Astrocyte of the cerebellum (primary cell): Measurements from ENCODE around the gene CENPP.

Experiments used
- DNase-seq: peaks from one replicate; pipeline ENCODE4 v3.0.0-alpha.2; 2011; ENCODE audit warnings: low read depth
- H3K4me3 ChIP-seq: 2 replicates; pipeline ENCODE4 v1.5.1; 2011; ENCODE audit warnings: mild to moderate bottlenecking, low read depth, low read length, moderate library complexity
- in situ Hi-C: cut with HindIII; loops from 2 replicates; pipeline ENCODE4 v1.10.0; 2017; ENCODE audit warnings: low sequenced_read_pairs
- TF ChIP-seq, protein P1 (sequence below): IDR thresholded peaks from 2 replicates; pipeline ENCODE4 v1.5.1; 2012; ENCODE audit warnings: low read length, low read depth, moderate library complexity, mild to moderate bottlenecking; ENCODE audit errors: missing control alignments

Gene CENPP

DNA sequence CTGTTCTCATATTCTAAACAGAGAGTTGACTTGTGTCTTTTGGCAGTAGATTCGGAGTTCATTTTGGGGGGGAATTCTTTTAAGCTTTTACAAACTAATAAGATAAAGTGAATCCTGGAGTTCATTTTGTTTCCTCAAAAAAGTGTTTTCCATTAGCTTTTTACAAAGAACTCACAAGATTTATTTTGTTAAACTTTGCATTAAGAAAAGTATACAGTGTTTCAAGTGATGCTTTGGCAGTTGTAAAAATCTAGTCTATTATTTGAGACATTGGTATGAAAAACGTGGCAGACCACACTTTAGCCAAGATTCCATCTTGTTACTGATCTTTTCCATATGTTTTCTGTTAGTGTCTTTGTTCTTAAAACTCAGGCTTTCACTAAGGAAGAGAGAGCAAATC is 99.7 kb downstream of the CENPP start:
- TF ChIP-seq, protein P1, sequence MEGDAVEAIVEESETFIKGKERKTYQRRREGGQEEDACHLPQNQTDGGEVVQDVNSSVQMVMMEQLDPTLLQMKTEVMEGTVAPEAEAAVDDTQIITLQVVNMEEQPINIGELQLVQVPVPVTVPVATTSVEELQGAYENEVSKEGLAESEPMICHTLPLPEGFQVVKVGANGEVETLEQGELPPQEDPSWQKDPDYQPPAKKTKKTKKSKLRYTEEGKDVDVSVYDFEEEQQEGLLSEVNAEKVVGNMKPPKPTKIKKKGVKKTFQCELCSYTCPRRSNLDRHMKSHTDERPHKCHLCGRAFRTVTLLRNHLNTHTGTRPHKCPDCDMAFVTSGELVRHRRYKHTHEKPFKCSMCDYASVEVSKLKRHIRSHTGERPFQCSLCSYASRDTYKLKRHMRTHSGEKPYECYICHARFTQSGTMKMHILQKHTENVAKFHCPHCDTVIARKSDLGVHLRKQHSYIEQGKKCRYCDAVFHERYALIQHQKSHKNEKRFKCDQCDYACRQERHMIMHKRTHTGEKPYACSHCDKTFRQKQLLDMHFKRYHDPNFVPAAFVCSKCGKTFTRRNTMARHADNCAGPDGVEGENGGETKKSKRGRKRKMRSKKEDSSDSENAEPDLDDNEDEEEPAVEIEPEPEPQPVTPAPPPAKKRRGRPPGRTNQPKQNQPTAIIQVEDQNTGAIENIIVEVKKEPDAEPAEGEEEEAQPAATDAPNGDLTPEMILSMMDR: no peak
- DNase-seq: no peak
- H3K4me3 ChIP-seq: no peak overlapping the region
- in situ Hi-C loops: no loop called here

- in situ Hi-C loops: no loop called here
- TF ChIP-seq, protein P1: no peak
- DNase-seq: no peak
Observed at GRCh38 chr9:92426501-92427145, 100.9 kb downstream of the CENPP start.

DNA sequence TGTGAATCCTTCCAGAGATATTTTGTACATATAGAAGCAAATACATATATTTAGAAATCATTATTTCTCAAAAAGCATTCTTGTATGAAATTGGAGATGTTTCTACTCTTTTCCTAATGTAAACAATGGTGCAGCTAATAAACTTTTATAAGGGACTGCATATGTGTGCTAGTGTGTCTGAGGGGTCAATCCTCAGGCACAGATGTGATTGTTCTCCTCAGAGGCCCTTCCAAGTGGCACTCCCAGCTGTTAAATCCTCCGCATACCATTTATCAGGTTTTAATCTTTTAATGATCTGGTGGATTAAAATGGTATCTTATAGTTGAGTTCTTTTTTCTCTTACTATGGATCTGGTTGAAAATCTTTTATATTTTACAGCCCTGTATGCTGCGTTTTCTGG is 104.1 kb downstream of the CENPP start:
- H3K4me3 ChIP-seq: no peak overlapping the region
- TF ChIP-seq, protein P1: no peak
- DNase-seq: no peak
- in situ Hi-C loops: no loop called here

More at GRCh38 chr9:92426501-92427145, 100.9 kb downstream of the CENPP start:
- H3K4me3 ChIP-seq: no peak overlapping the region

- TF ChIP-seq, protein P1: no peak
- in situ Hi-C loops: no loop called here
- DNase-seq: no peak
- H3K4me3 ChIP-seq: no peak overlapping the region
Observed at GRCh38 chr9:92432350-92432749, 106.6 kb downstream of the CENPP start.

GRCh38 chr9:92432972-92433548 is 107.3 kb downstream of the CENPP start:
- in situ Hi-C loops: no loop called here
- no peak for DNase-seq
- TF ChIP-seq, protein P1: no peak
- H3K4me3 ChIP-seq: no peak overlapping the region

- no peak for DNase-seq
- in situ Hi-C loops: no loop called here
- H3K4me3 ChIP-seq: no peak overlapping the region
- TF ChIP-seq, protein P1: no peak
Observed at GRCh38 chr9:92435263-92435662, 109.5 kb downstream of the CENPP start.
